HEK293 (cell line): ENCODE measurements around the gene SLC39A13.

Experiments
- CTCF ChIP-seq: fragments of 450-650 bp; formaldehyde crosslinking; IDR thresholded peaks from 2 replicates; pipeline ENCODE4 v1.5.1; 2016; ENCODE audit warnings: missing biosample characterization, missing genetic modification characterization
- KLF9 ChIP-seq: fragments of 450-650 bp; formaldehyde crosslinking; IDR thresholded peaks from 2 replicates; pipeline ENCODE4 v1.5.1; 2016; ENCODE audit warnings: missing biosample characterization, missing genetic modification characterization, low read depth
- PBX3 ChIP-seq: sonication (generic); formaldehyde crosslinking; IDR thresholded peaks from 2 replicates; pipeline ENCODE4 v1.8.1; 2022; ENCODE audit warnings: mild to moderate bottlenecking, moderate library complexity, missing genetic modification reagents
- PRDM4 ChIP-seq: fragments of 450-650 bp; formaldehyde crosslinking; IDR thresholded peaks from 2 replicates; pipeline ENCODE4 v1.5.1; 2017; ENCODE audit warnings: missing biosample characterization, missing genetic modification characterization
- TCF7L2 ChIP-seq: IDR thresholded peaks from 2 replicates; pipeline ENCODE4 v1.6.1; 2011; ENCODE audit warnings: low read depth, mild to moderate bottlenecking, inconsistent platforms, low read length, moderate library complexity, borderline replicate concordance
- ZNF274 ChIP-seq, 2 experiments: fragments of 200-500 bp in 1 of 2; fragments of 450-650 bp in 1 of 2; sonication (Bioruptor generic) in 1 of 2; formaldehyde crosslinking in 1 of 2; IDR thresholded peaks; 2 replicates each; pipeline versions ENCODE4 v1.5.1 to v1.6.1; 2014 to 2016; ENCODE audit warnings: borderline replicate concordance in 1 of 2, inconsistent platforms in 1 of 2, low read length in 1 of 2, missing biosample characterization in 1 of 2, missing genetic modification characterization in 1 of 2
- ZNF518A ChIP-seq: fragments of 450-650 bp; formaldehyde crosslinking; conservative IDR thresholded peaks from 2 replicates; pipeline ENCODE4 v1.5.1; 2016; ENCODE audit warnings: low read depth, missing biosample characterization, missing genetic modification characterization
- ZNF768 ChIP-seq: fragments of 450-650 bp; formaldehyde crosslinking; IDR thresholded peaks from 2 replicates; pipeline ENCODE4 v1.5.1; 2018; ENCODE audit warnings: missing biosample characterization, mild to moderate bottlenecking, missing genetic modification characterization
- ZNF777 ChIP-seq: fragments of 450-650 bp; formaldehyde crosslinking; IDR thresholded peaks from 2 replicates; pipeline ENCODE4 v1.5.1; 2017; ENCODE audit warnings: missing biosample characterization, missing genetic modification characterization, borderline replicate concordance

- TF ChIP-seq TCF7L2, result no peak
- no peak for TF ChIP-seq ZNF518A (tag by site-specific recombination)
- no peak for TF ChIP-seq PBX3 (CRISPR knock-in tag)
- no peak for TF ChIP-seq CTCF
- TF ChIP-seq KLF9 (tag by site-specific recombination), result no peak
- no peak for TF ChIP-seq ZNF274 (IDR thresholded peaks at IDR 0.05; ENCODE audit: low read length)
- no peak for TF ChIP-seq ZNF274 (tag by site-specific recombination; IDR thresholded peaks at IDR 0.05; ENCODE audit: borderline replicate concordance)
- TF ChIP-seq ZNF777 (tag by site-specific recombination), result no peak
- no peak for TF ChIP-seq PRDM4 (tag by site-specific recombination)
- TF ChIP-seq ZNF768, result no peak
Measured at GRCh38 chr11:47360341-47360740, 48.0 kb upstream of the SLC39A13 start.
